ENCODE results near the gene FOXF1. TPM values are rescaled to one million over a fixed set of nuclear protein-coding genes. Genes with fewer than 3 reads are reported as not detected.

The FOXF1 gene
- total RNA-seq, 1 donor from 2014 or later, result 0.33 TPM

- peak; percentile 100 for TF ChIP-seq CTCF (IDR thresholded peaks at IDR 0.05; ENCODE audit: borderline replicate concordance)
- DNase-seq, result peak; percentile 86
- peaks cover 21% of the 10 kb centered on the region for H3K4me1 ChIP-seq
- peak overlapping the region; percentile 42 for H3K4me3 ChIP-seq
- H3K36me3 ChIP-seq, result no peaks in the 10 kb centered on the region
- intact Hi-C loops (cut with micrococcal nuclease), result loop anchor here (5.0 kb wide), 2 partner anchors 499 to 714 kb away; no protein-coding TSS in a partner anchor
- peak overlapping the region; percentile 57 for H3K27ac ChIP-seq (replicated peaks)
- peaks cover 98% of the 10 kb centered on the region for H3K27me3 ChIP-seq (ENCODE audit: low read depth)
- H3K9me3 ChIP-seq (replicated peaks), result no peaks in the 10 kb centered on the region
Measured at GRCh38 chr16:86563469-86564345, 53.4 kb downstream of the FOXF1 start.

Other genes with a start within 250 kb of the FOXF1 start
- 10.2 TPM for gene MTHFSD, start 44.7 kb downstream of the FOXF1 start, total RNA-seq
- 1.5 TPM for gene FOXC2, start 56.3 kb downstream of the FOXF1 start, total RNA-seq
- gene FOXL1, start 68.0 kb downstream of the FOXF1 start, total RNA-seq, result 0.38 TPM